Gastrocnemius medialis (tissue), 4 donors: ENCODE results near the gene GPHN. TPM values are rescaled to one million over a fixed set of nuclear protein-coding genes. Genes with fewer than 3 reads are reported as not detected.

Experiments
- ATAC-seq, 2 donors: fragments of 150-250 bp; one replicate each; pipeline ENCODE4 v1.9.1; 2016
- DNase-seq, 2 donors: peaks; one replicate each; pipeline ENCODE4 v3.0.0-alpha.2; 2019
- H3K27ac ChIP-seq, 4 donors: fragments of 200-600 bp; sonication (generic); 1 replicate in 1 of 4; 2 replicates in 3 of 4; pipeline ENCODE4 v1.5.1; 2016 to 2018; ENCODE audit warnings: mild to moderate bottlenecking in 2 of 4, moderate library complexity in 1 of 4
- H3K27me3 ChIP-seq, 3 donors: fragments of 200-600 bp; sonication (generic) in 2 of 3; 1 replicate in 1 of 3; 2 replicates in 2 of 3; pipeline versions ENCODE4 v1.5.1 to v1.6.0; 2016 to 2019; ENCODE audit warnings: mild to moderate bottlenecking in 1 of 3, moderate library complexity in 1 of 3
- H3K36me3 ChIP-seq, 2 donors: fragments of 200-600 bp; sonication (generic) in 1 of 2; one replicate each; pipeline ENCODE4 v1.5.1; 2017 to 2018
- H3K4me1 ChIP-seq, 2 donors: fragments of 200-600 bp; sonication (generic) in 1 of 2; one replicate each; pipeline ENCODE4 v1.5.1; 2016 to 2017; ENCODE audit warnings: mild to moderate bottlenecking in 2 of 2
- H3K4me3 ChIP-seq, 4 donors: fragments of 200-600 bp; sonication (generic) in 3 of 4; 1 replicate in 1 of 4; 2 replicates in 3 of 4; pipeline ENCODE4 v1.5.1; 2016 to 2019; ENCODE audit warnings: mild to moderate bottlenecking in 2 of 4
- H3K9me3 ChIP-seq, 3 donors: fragments of 200-600 bp; sonication (generic) in 2 of 3; 1 replicate in 1 of 3; 2 replicates in 2 of 3; pipeline ENCODE4 v1.5.1; 2016 to 2019
- CTCF ChIP-seq, 5 experiments: fragments of 450-650 bp in 3 of 5; fragments of 200-600 bp in 2 of 5; sonication (generic) in 2 of 5; IDR thresholded peaks in 4 of 5; conservative IDR thresholded peaks in 1 of 5; 1 replicate in 4 of 5; 2 replicates in 1 of 5; pipeline ENCODE4 v1.5.1; 2016 to 2019; ENCODE audit warnings: antibody characterized with exemption in 5 of 5, mild to moderate bottlenecking in 3 of 5, moderate library complexity in 3 of 5
- POLR2A ChIP-seq, 2 donors: fragments of 450-650 bp; IDR thresholded peaks; one replicate each; pipeline ENCODE4 v1.6.1; 2017; ENCODE audit warnings: antibody characterized with exemption in 2 of 2, mild to moderate bottlenecking in 2 of 2, moderate library complexity in 2 of 2
- in situ Hi-C, 4 donors: fragments of 200-750 bp; cut with MboI; loops; one replicate each; pipeline versions ENCODE4 v1.15.0 to v1.8.0; 2017; ENCODE audit warnings: low sequenced_read_pairs in 4 of 4
- intact Hi-C: fragments of 100-400 bp; cut with DNase I; formaldehyde crosslinking; loops from one replicate; pipeline ENCODE4 v1.15.1; 2023; ENCODE audit warnings: low total_unique reads
- total RNA-seq, 4 donors: library from RNA; depleted of rRNA; stranded (reverse); fragments of >200 nt; gene quantifications; one replicate each; pipeline versions ENCODE4 v1.1.0 to v1.2.3, GENCODE V29; 2016

Gene GPHN
- total RNA-seq, 4 donors from 2014 or later: 10.3 to 33.3 (median 23.5) TPM

GRCh38 chr14:67010602-67011001 is 502.7 kb downstream of the GPHN start:
- in situ Hi-C loops (no loop called here), intact Hi-C loops (no loop called here)
- TF ChIP-seq POLR2A (IDR thresholded peaks at IDR 0.05): no peak
- TF ChIP-seq CTCF (IDR thresholded peaks at IDR 0.05 in 4 of 5, conservative IDR thresholded peaks at IDR 0.05 in 1 of 5): no peak
- Histone ChIP-seq H3K9me3 (no peaks in the 10 kb centered on the region), H3K36me3 (no peaks in the 10 kb centered on the region), H3K27me3 (no peaks in the 10 kb centered on the region), H3K4me3 (no peak overlapping the region), H3K27ac (no peak overlapping the region), H3K4me1 (no peaks in the 10 kb centered on the region)
- DNase-seq (no peak), ATAC-seq (no peak)

DNA sequence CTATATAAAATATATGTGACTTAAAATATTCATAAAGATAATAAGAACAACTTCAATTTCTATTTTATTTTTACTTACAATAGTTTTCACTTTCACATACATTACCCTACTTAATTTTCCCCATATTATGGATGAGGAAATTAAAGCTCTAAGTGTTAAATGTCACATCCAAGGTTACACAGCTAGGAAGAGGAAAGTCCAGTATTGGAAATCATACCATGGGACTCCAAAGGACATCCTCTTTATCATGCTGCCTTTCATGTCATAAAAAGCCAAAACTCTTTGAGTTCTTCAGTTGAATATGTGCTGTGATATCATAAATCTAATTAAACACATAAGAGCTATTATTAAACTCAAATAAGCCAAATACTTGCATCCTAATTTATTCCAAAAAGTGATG is 508.9 kb downstream of the GPHN start:
- in situ Hi-C loops (no loop called here), intact Hi-C loops (no loop called here)
- ATAC-seq (no peak), DNase-seq (no peak)
- no peak overlapping the region for H3K27ac ChIP-seq
- TF ChIP-seq POLR2A (IDR thresholded peaks at IDR 0.05): no peak
- TF ChIP-seq CTCF (IDR thresholded peaks at IDR 0.05 in 4 of 5, conservative IDR thresholded peaks at IDR 0.05 in 1 of 5): no peak
- no peaks in the 10 kb centered on the region for H3K9me3 ChIP-seq
- H3K4me1 ChIP-seq: no peaks in the 10 kb centered on the region
- H3K36me3 ChIP-seq: no peaks in the 10 kb centered on the region
- H3K27me3 ChIP-seq: no peaks in the 10 kb centered on the region
- H3K4me3 ChIP-seq: no peak overlapping the region

DNA sequence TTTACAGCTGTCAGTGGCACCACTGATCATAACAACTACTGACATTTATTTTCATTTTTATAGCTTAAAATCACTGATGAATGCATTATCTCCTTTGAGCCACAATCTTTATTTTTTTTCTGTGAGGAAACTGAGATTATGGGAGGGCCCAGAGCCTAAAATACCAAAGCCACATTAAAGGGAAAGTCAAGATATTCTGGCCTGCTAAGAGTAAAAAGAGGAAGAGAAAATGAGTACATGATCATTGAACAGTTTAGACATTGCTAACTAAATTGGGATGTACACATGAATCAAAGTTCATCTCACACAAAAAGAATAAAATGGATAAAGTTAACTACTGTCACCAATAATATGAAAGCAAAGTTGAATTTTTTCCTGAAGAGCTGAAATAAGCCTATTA is 510.8 kb downstream of the GPHN start:
- DNase-seq: no peak
- in situ Hi-C loops (no loop called here), intact Hi-C loops (no loop called here)
- Histone ChIP-seq H3K4me1 (no peaks in the 10 kb centered on the region), H3K36me3 (no peaks in the 10 kb centered on the region), H3K9me3 (peaks cover 0 to 3% (median 0%) of the 10 kb centered on the region in 3 donors), H3K27ac (no peak overlapping the region), H3K4me3 (no peak overlapping the region), H3K27me3 (no peaks in the 10 kb centered on the region)
- TF ChIP-seq POLR2A (IDR thresholded peaks at IDR 0.05) (no peak), CTCF (IDR thresholded peaks at IDR 0.05 in 4 of 5, conservative IDR thresholded peaks at IDR 0.05 in 1 of 5) (no peak)
- no peak for ATAC-seq

DNA sequence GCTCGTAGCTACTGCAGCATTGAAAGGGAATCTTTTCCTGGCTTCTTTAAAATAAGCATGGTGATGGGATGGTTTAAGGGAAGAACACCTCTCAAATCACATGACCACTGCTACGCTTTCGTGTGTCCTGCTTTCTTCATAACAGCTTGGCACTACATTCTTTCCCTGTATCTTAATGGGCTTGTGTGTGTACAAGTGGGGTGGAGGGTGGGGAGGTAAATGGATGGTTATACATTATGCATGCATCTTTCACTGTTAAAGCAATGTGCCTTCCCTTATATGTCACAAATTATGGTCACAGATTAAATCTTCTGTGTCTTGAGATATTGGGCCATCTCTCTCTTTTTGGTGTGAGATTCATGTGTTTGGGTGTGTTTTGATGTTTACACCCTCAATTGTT is 511.8 kb downstream of the GPHN start:
- TF ChIP-seq CTCF (IDR thresholded peaks at IDR 0.05 in 4 of 5, conservative IDR thresholded peaks at IDR 0.05 in 1 of 5): no peak
- no peak for TF ChIP-seq POLR2A (IDR thresholded peaks at IDR 0.05)
- in situ Hi-C loops: no loop called here
- no peaks in the 10 kb centered on the region for H3K4me1 ChIP-seq
- no peak for DNase-seq
- no peak for ATAC-seq
- intact Hi-C loops: no loop called here
- H3K36me3 ChIP-seq: no peaks in the 10 kb centered on the region
- no peak overlapping the region for H3K4me3 ChIP-seq
- H3K27me3 ChIP-seq: no peaks in the 10 kb centered on the region
- peaks cover 0 to 3% (median 0%) of the 10 kb centered on the region in 3 donors for H3K9me3 ChIP-seq
- no peak overlapping the region for H3K27ac ChIP-seq
